ENCODE measurements around the gene COL13A1. TPM values are rescaled to one million over a fixed set of nuclear protein-coding genes. Genes with fewer than 3 reads are reported as not detected.

Gene COL13A1
- total RNA-seq, 2 experiments from 2014 or later, result not detected

DNA sequence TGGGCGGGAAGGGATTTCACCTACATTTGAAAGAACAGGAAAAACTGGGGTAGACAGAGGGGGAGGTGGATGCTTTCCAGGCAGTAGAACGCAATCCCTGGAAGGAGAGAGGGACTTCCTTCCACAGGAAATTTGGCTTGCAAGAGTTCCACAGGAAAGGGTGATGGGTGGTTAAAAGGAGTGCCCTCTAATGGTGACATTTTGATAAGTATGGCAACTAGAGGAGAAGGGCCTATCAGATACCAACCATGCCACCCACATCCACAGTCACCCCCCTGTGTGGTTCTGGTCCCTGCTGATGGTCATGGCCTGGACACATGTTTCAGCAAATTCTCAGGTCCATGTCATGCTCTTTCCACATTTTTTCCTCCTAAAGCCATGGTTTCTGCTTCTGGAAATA lies 27.1 kb upstream of the COL13A1 start:
- H3K9me3 Mint-ChIP-seq, result no peaks in the 10 kb centered on the region
- peaks cover 3% of the 10 kb centered on the region for H3K27me3 Mint-ChIP-seq
- no peak for DNase-seq
- H3K27ac Mint-ChIP-seq, result no peak overlapping the region
- no peaks in the 10 kb centered on the region for H3K4me1 Mint-ChIP-seq
- H3K4me3 Mint-ChIP-seq, result no peak overlapping the region
- H3K36me3 Mint-ChIP-seq, result no peaks in the 10 kb centered on the region

GRCh38 chr10:69780077-69780476 lies 21.6 kb upstream of the COL13A1 start:
- peaks cover 8% of the 10 kb centered on the region for H3K27me3 Mint-ChIP-seq
- no peaks in the 10 kb centered on the region for H3K9me3 Mint-ChIP-seq
- H3K27ac Mint-ChIP-seq, result no peak overlapping the region
- no peak for DNase-seq
- no peaks in the 10 kb centered on the region for H3K4me1 Mint-ChIP-seq
- no peaks in the 10 kb centered on the region for H3K36me3 Mint-ChIP-seq
- H3K4me3 Mint-ChIP-seq, result no peak overlapping the region

- no peaks in the 10 kb centered on the region for H3K36me3 Mint-ChIP-seq
- DNase-seq, result no peak
- no peaks in the 10 kb centered on the region for H3K4me1 Mint-ChIP-seq
- H3K27me3 Mint-ChIP-seq, result peaks cover 17% of the 10 kb centered on the region
- H3K27ac Mint-ChIP-seq, result no peak overlapping the region
- H3K9me3 Mint-ChIP-seq, result no peaks in the 10 kb centered on the region
- H3K4me3 Mint-ChIP-seq, result no peak overlapping the region
Measured at GRCh38 chr10:69781576-69781975, 20.1 kb upstream of the COL13A1 start.

- H3K4me1 Mint-ChIP-seq, result no peaks in the 10 kb centered on the region
- no peak overlapping the region for H3K4me3 Mint-ChIP-seq
- no peaks in the 10 kb centered on the region for H3K36me3 Mint-ChIP-seq
- H3K27ac Mint-ChIP-seq, result no peak overlapping the region
- no peak for DNase-seq
- H3K27me3 Mint-ChIP-seq, result peaks cover 17% of the 10 kb centered on the region
- H3K9me3 Mint-ChIP-seq, result no peaks in the 10 kb centered on the region
Measured at GRCh38 chr10:69783515-69783914, 18.2 kb upstream of the COL13A1 start.

DNA sequence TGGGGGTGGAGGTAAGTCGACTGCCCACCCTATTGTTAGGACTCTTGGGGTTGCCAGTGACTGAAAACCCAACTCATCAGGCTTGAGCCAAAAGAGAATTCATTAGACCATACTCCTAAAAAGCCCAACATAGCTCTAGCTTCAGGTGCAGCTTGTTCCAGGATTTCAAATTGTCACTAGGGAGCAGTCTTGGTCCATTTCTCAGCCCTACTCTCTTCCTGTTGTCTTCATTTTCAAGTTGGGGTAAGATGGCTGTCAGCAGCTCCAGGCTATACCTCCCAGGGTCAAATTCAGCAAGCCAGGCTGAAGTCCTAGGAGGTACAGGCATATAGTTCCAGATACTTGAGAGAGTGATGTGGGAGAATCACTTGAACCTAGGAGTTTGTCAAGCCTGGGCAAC lies 14.9 kb upstream of the COL13A1 start:
- Mint-ChIP-seq H3K4me1 (no peaks in the 10 kb centered on the region), H3K27me3 (peaks cover 13% of the 10 kb centered on the region), H3K4me3 (no peak overlapping the region), H3K27ac (no peak overlapping the region), H3K9me3 (no peaks in the 10 kb centered on the region), H3K36me3 (no peaks in the 10 kb centered on the region)
- no peak for DNase-seq

GRCh38 chr10:69787681-69788080 lies 14.0 kb upstream of the COL13A1 start:
- no peaks in the 10 kb centered on the region for H3K36me3 Mint-ChIP-seq
- no peak for DNase-seq
- H3K27ac Mint-ChIP-seq, result no peak overlapping the region
- H3K9me3 Mint-ChIP-seq, result no peaks in the 10 kb centered on the region
- H3K27me3 Mint-ChIP-seq, result peaks cover 13% of the 10 kb centered on the region
- no peaks in the 10 kb centered on the region for H3K4me1 Mint-ChIP-seq
- no peak overlapping the region for H3K4me3 Mint-ChIP-seq

DNA sequence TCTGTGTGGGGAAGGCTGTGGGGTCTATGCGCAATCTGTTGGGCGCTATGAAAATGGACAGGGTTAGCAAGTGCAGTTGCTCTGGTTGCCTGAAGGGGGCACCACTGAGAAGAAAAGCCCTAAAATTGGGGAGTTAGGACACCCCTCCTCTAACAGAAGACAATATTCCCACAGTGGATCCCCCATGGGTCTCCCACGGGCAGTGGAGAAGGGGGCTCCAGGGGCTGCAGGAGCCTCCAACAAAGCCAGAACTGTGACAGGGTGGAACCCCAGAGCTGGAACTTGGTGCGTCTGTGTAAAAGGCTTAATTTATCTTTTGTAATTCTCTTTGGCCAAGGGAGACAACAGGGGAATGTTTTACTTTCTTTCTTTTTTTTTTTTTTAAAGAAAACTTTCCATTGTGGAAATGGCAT lies 12.5 kb upstream of the COL13A1 start:
- no peak overlapping the region for H3K4me3 Mint-ChIP-seq
- H3K27ac Mint-ChIP-seq, result no peak overlapping the region
- no peaks in the 10 kb centered on the region for H3K9me3 Mint-ChIP-seq
- no peak for DNase-seq
- H3K4me1 Mint-ChIP-seq, result no peaks in the 10 kb centered on the region
- no peaks in the 10 kb centered on the region for H3K36me3 Mint-ChIP-seq
- peaks cover 13% of the 10 kb centered on the region for H3K27me3 Mint-ChIP-seq

- Mint-ChIP-seq H3K27me3 (no peaks in the 10 kb centered on the region), H3K36me3 (no peaks in the 10 kb centered on the region), H3K4me3 (no peak overlapping the region), H3K9me3 (no peaks in the 10 kb centered on the region), H3K27ac (no peak overlapping the region), H3K4me1 (no peaks in the 10 kb centered on the region)
- DNase-seq, result no peak
Measured at GRCh38 chr10:69791812-69792211, 9.9 kb upstream of the COL13A1 start.

- Mint-ChIP-seq H3K4me1 (no peaks in the 10 kb centered on the region), H3K4me3 (no peak overlapping the region), H3K27ac (no peak overlapping the region), H3K9me3 (no peaks in the 10 kb centered on the region), H3K36me3 (no peaks in the 10 kb centered on the region), H3K27me3 (peaks cover under 1% of the 10 kb centered on the region)
- no peak for DNase-seq
Measured at GRCh38 chr10:69792341-69792740, 9.4 kb upstream of the COL13A1 start.

DNA sequence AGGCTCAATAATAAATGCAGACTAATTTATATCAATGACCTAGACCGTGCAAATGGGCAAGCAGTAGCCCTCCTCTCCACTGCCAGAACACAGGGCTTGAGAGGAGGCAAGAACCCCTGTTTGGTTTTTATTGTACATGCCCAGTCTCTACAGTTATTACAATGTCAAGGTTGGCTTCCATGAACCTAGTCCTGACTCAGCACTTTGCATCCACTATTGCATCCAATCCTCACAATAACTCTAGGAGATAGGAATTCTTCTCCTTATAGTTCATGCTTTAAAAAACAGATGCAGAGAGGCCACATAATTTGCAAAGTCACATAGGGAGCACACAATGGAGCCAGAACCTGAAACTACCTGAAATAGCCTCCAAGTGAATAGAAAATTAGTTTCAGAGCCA lies 7.0 kb upstream of the COL13A1 start:
- Mint-ChIP-seq H3K4me3 (no peak overlapping the region), H3K4me1 (no peaks in the 10 kb centered on the region), H3K27me3 (peaks cover 20% of the 10 kb centered on the region), H3K9me3 (no peaks in the 10 kb centered on the region), H3K27ac (no peak overlapping the region), H3K36me3 (no peaks in the 10 kb centered on the region)
- no peak for DNase-seq

GRCh38 chr10:69795242-69795934 lies 6.3 kb upstream of the COL13A1 start:
- no peaks in the 10 kb centered on the region for H3K4me1 Mint-ChIP-seq
- DNase-seq, result no peak
- no peak overlapping the region for H3K4me3 Mint-ChIP-seq
- H3K36me3 Mint-ChIP-seq, result no peaks in the 10 kb centered on the region
- H3K27ac Mint-ChIP-seq, result no peak overlapping the region
- peaks cover 26% of the 10 kb centered on the region for H3K27me3 Mint-ChIP-seq
- H3K9me3 Mint-ChIP-seq, result no peaks in the 10 kb centered on the region

GRCh38 chr10:69797959-69798358 lies 3.7 kb upstream of the COL13A1 start:
- Mint-ChIP-seq H3K36me3 (no peaks in the 10 kb centered on the region), H3K27ac (no peak overlapping the region), H3K4me3 (no peak overlapping the region), H3K27me3 (peaks cover 48% of the 10 kb centered on the region), H3K9me3 (no peaks in the 10 kb centered on the region), H3K4me1 (peaks cover 7% of the 10 kb centered on the region)
- DNase-seq, result no peak

- H3K27ac Mint-ChIP-seq, result no peak overlapping the region
- no peaks in the 10 kb centered on the region for H3K9me3 Mint-ChIP-seq
- no peak overlapping the region for H3K4me3 Mint-ChIP-seq
- H3K36me3 Mint-ChIP-seq, result no peaks in the 10 kb centered on the region
- H3K27me3 Mint-ChIP-seq, result peaks cover 68% of the 10 kb centered on the region
- peaks cover 7% of the 10 kb centered on the region for H3K4me1 Mint-ChIP-seq
- DNase-seq, result no peak
Measured at GRCh38 chr10:69800109-69800508, 1.6 kb upstream of the COL13A1 start.

DNA sequence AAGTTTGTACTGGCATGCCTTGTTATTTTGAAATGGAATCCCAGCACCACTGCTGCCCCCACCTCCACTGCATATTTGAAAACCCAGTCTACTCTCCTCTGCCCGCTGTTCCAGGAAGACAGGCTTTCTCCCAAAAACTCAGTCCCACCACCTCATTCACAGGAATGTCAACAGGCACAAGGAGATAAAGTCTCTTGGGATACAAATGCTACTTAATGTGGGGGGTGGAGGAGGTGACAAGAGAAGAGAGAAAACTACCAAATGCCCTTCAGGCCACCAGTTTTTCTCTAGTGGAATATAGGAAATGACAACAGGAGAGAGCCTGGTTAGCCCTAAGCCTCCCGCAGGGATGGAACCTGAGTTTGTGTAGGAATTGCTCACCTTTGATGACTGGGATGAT lies 1.0 kb upstream of the COL13A1 start:
- no peak overlapping the region for H3K4me3 Mint-ChIP-seq
- no peak for DNase-seq
- H3K9me3 Mint-ChIP-seq, result no peaks in the 10 kb centered on the region
- H3K27me3 Mint-ChIP-seq, result peaks cover 68% of the 10 kb centered on the region
- H3K4me1 Mint-ChIP-seq, result peaks cover 7% of the 10 kb centered on the region
- H3K36me3 Mint-ChIP-seq, result no peaks in the 10 kb centered on the region
- H3K27ac Mint-ChIP-seq, result no peak overlapping the region

- no peaks in the 10 kb centered on the region for H3K9me3 Mint-ChIP-seq
- peaks cover 7% of the 10 kb centered on the region for H3K4me1 Mint-ChIP-seq
- DNase-seq, result peak; percentile 45
- no peak overlapping the region for H3K27ac Mint-ChIP-seq
- peak overlapping the region; percentile 18 for H3K4me3 Mint-ChIP-seq
- no peaks in the 10 kb centered on the region for H3K36me3 Mint-ChIP-seq
- peaks cover 71% of the 10 kb centered on the region for H3K27me3 Mint-ChIP-seq
Measured at GRCh38 chr10:69801094-69801433, 642 bp upstream of the COL13A1 start.

- Mint-ChIP-seq H3K4me1 (peaks cover 7% of the 10 kb centered on the region), H3K27ac (no peak overlapping the region), H3K27me3 (peaks cover 69% of the 10 kb centered on the region), H3K36me3 (no peaks in the 10 kb centered on the region), H3K9me3 (no peaks in the 10 kb centered on the region), H3K4me3 (no peak overlapping the region)
- peak; percentile 17 for DNase-seq
Measured at GRCh38 chr10:69802424-69803161, 887 bp downstream of the COL13A1 start.

Measured in activated naive CD8-positive, alpha-beta T cell treated with anti-CD3 and anti-CD28 coated beads for 36 hours (primary cell).